Measurements from ENCODE around the gene NTHL1.

DNA sequence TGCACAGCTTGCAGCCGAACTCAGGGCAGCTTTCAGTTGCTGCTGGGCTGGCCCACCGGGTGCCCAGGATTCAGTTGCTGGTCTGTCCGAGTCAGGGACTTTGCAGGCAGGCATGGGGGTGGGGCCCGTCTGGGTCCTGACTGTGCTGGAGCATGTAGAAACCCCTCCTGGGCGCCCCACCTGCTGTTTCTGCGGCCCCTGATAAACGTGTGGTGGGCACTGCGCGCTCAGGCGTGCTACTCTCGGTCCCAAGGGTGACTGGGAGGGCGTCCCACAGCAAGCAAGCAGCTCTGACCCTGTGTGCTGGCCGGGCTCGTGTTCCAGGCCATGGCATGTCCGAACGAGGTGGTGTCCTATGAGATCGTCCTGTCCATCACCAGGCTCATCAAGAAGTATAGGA, 12.7 kb upstream of the NTHL1 start:
- no peak for TF ChIP-seq POLR2AphosphoS5 (IDR thresholded peaks at IDR 0.05)
- TF ChIP-seq, protein P1, sequence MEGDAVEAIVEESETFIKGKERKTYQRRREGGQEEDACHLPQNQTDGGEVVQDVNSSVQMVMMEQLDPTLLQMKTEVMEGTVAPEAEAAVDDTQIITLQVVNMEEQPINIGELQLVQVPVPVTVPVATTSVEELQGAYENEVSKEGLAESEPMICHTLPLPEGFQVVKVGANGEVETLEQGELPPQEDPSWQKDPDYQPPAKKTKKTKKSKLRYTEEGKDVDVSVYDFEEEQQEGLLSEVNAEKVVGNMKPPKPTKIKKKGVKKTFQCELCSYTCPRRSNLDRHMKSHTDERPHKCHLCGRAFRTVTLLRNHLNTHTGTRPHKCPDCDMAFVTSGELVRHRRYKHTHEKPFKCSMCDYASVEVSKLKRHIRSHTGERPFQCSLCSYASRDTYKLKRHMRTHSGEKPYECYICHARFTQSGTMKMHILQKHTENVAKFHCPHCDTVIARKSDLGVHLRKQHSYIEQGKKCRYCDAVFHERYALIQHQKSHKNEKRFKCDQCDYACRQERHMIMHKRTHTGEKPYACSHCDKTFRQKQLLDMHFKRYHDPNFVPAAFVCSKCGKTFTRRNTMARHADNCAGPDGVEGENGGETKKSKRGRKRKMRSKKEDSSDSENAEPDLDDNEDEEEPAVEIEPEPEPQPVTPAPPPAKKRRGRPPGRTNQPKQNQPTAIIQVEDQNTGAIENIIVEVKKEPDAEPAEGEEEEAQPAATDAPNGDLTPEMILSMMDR (IDR thresholded peaks at IDR 0.05): no peak
